B cell (primary cell): ENCODE measurements around the gene NHS. TPM values are rescaled to one million over a fixed set of nuclear protein-coding genes. Genes with fewer than 3 reads are reported as not detected.

ENCODE experiments used
- ATAC-seq: fragments of 200-7000 bp; cut with Tn5 transposase; one replicate; pipeline ENCODE4 v1.10.0; 2021; ENCODE audit warnings: low read depth, mild to moderate bottlenecking, moderate number of reproducible peaks, moderate library complexity
- CTCF ChIA-PET: fragments of 350-600 bp; sonication (Branson Sonifier 250); formaldehyde crosslinking; loops from one replicate; lab custom pipeline; 2021; ENCODE audit warnings: antibody characterized with exemption, inconsistent platforms; lab: Charles Lee
- POLR2A ChIA-PET: fragments of 350-600 bp; sonication (Branson Sonifier 250); formaldehyde crosslinking; loops from one replicate; lab custom pipeline; 2021; ENCODE audit warnings: antibody characterized with exemption; lab: Charles Lee
- DNase-seq: peaks from one replicate; pipeline ENCODE4 v3.0.0; 2013
- H2AFZ ChIP-seq: 2 replicates; pipeline ENCODE4 v1.6.1; 2012; ENCODE audit warnings: mild to moderate bottlenecking, low read depth, low read length; ENCODE audit not compliant: insufficient read depth, poor library complexity, severe bottlenecking
- H3K27ac ChIP-seq, 2 donors: 1 replicate in 1 of 2; 2 replicates in 1 of 2; pipeline ENCODE4 v1.5.1; 2012 to 2013; ENCODE audit warnings: low read length in 2 of 2, mild to moderate bottlenecking in 2 of 2, moderate library complexity in 1 of 2
- H3K27me3 ChIP-seq, 4 experiments: fragments of 200-600 bp in 1 of 4; sonication (generic) in 1 of 4; replicated peaks in 1 of 4; 1 replicate in 2 of 4; 2 replicates in 2 of 4; pipeline versions ENCODE4 v1.6.1 to v1.7.0; 2013 to 2016; ENCODE audit warnings: low read length in 3 of 4, mild to moderate bottlenecking in 2 of 4, mixed read lengths in 1 of 4, moderate library complexity in 1 of 4; ENCODE audit not compliant: insufficient read depth in 4 of 4, control insufficient read depth in 3 of 4; ENCODE audit errors: control extremely low read depth in 1 of 4
- H3K36me3 ChIP-seq, 2 experiments: replicated peaks in 1 of 2; 1 replicate in 1 of 2; 2 replicates in 1 of 2; pipeline versions ENCODE4 v1.6.1 to v1.7.1; 2013; ENCODE audit warnings: low read length in 1 of 2; ENCODE audit not compliant: insufficient read depth in 2 of 2, control insufficient read depth in 1 of 2; ENCODE audit errors: control extremely low read depth in 1 of 2, extremely low read depth in 1 of 2
- H3K4me1 ChIP-seq, 2 donors: fragments of 200-600 bp in 1 of 2; sonication (generic) in 1 of 2; 1 replicate in 1 of 2; 2 replicates in 1 of 2; pipeline versions ENCODE4 v1.5.1 to v1.6.1; 2013 to 2017; ENCODE audit warnings: low read length in 2 of 2; ENCODE audit not compliant: control insufficient read depth in 2 of 2, insufficient read depth in 2 of 2
- H3K4me2 ChIP-seq: replicated peaks from 2 replicates; pipeline ENCODE3; 2012; ENCODE audit warnings: mild to moderate bottlenecking, low read depth, low read length; ENCODE audit not compliant: poor library complexity, severe bottlenecking
- H3K4me3 ChIP-seq, 5 experiments: fragments of 200-600 bp in 1 of 5; sonication (generic) in 1 of 5; 1 replicate in 3 of 5; 2 replicates in 2 of 5; pipeline versions ENCODE4 v1.5.1 to v1.7.0; 2011 to 2016; ENCODE audit warnings: low read length in 4 of 5, mild to moderate bottlenecking in 4 of 5, low read depth in 2 of 5, control low read depth in 1 of 5, moderate library complexity in 1 of 5; ENCODE audit not compliant: insufficient read depth in 1 of 5; ENCODE audit errors: control extremely low read depth in 1 of 5, extremely low read depth in 1 of 5
- H3K79me2 ChIP-seq: fragments of 200-600 bp; sonication (generic); one replicate; pipeline ENCODE4 v1.6.0; 2016; ENCODE audit warnings: low read length; ENCODE audit not compliant: control insufficient read depth, insufficient read depth
- H3K9ac ChIP-seq: fragments of 200-600 bp; sonication (generic); 2 replicates; pipeline ENCODE4 v1.6.1; 2017; ENCODE audit warnings: mild to moderate bottlenecking, low read length, moderate library complexity
- H3K9me3 ChIP-seq, 3 donors: one replicate each; pipeline versions ENCODE4 v1.6.1 to v1.7.1; 2013; ENCODE audit warnings: low read length in 2 of 3; ENCODE audit not compliant: control insufficient read depth in 2 of 3, insufficient read depth in 1 of 3; ENCODE audit errors: control extremely low read depth in 1 of 3
- H4K20me1 ChIP-seq: 2 replicates; pipeline ENCODE4 v1.6.0; 2012; ENCODE audit warnings: mild to moderate bottlenecking, low read length; ENCODE audit not compliant: insufficient read depth, control insufficient read depth, poor library complexity, severe bottlenecking
- H3K27ac Mint-ChIP-seq: one replicate; pipeline ENCODE4 v1.8.0; 2021; ENCODE audit warnings: mixed read lengths
- H3K27me3 Mint-ChIP-seq: one replicate; pipeline ENCODE4 v1.8.0; 2021; ENCODE audit warnings: mixed read lengths
- H3K4me1 Mint-ChIP-seq: one replicate; pipeline ENCODE4 v1.8.0; 2021; ENCODE audit warnings: mixed read lengths
- H3K4me3 Mint-ChIP-seq: one replicate; pipeline ENCODE4 v1.8.0; 2021; ENCODE audit warnings: mixed read lengths
- H3K9me3 Mint-ChIP-seq: one replicate; pipeline ENCODE4 v1.8.0; 2022; ENCODE audit warnings: mixed read lengths; ENCODE audit not compliant: insufficient read depth
- EZH2 ChIP-seq: IDR thresholded peaks from 2 replicates; pipeline ENCODE4 v1.6.1; 2012; ENCODE audit warnings: borderline replicate concordance, low read depth, mild to moderate bottlenecking, moderate library complexity, low read length; ENCODE audit not compliant: insufficient read depth, poor library complexity, severe bottlenecking
- WGBS: methylation state at CpG from one replicate; pipeline ENCODE4 v1.1.5; 2013; ENCODE audit warnings: missing lambda C conversion rate; ENCODE audit not compliant: insufficient coverage; 5-methylcytosine and 5-hydroxymethylcytosine counted together
- intact Hi-C: fragments of 100-400 bp; cut with micrococcal nuclease; formaldehyde crosslinking; loops from one replicate; pipeline ENCODE4 v1.10.0; 2022
- polyA plus RNA-seq: library from polyadenylated mRNA; depleted of rRNA; stranded (reverse); fragments of >200 nt; gene quantifications from 2 replicates; pipeline ENCODE4 v1.2.3, GENCODE V29; 2012
- total RNA-seq, 2 donors: library from RNA; stranded (reverse); fragments of 120-200 nt in 1 of 2; gene quantifications; 1 replicate in 1 of 2; 2 replicates in 1 of 2; pipeline versions ENCODE4 v1.2.3 to v1.2.4, GENCODE V29; 2013 to 2022
- TF ChIP-seq, protein P1 (sequence below): fragments of 200-600 bp; IDR thresholded peaks from one replicate; pipeline ENCODE4 v1.8.0; 2022; ENCODE audit warnings: antibody characterized with exemption, mild to moderate bottlenecking

The NHS gene
- total and polyA plus RNA-seq, 2 donors (not counting 1 experiment from before 2014, with no cell fraction given), result not detected

DNA sequence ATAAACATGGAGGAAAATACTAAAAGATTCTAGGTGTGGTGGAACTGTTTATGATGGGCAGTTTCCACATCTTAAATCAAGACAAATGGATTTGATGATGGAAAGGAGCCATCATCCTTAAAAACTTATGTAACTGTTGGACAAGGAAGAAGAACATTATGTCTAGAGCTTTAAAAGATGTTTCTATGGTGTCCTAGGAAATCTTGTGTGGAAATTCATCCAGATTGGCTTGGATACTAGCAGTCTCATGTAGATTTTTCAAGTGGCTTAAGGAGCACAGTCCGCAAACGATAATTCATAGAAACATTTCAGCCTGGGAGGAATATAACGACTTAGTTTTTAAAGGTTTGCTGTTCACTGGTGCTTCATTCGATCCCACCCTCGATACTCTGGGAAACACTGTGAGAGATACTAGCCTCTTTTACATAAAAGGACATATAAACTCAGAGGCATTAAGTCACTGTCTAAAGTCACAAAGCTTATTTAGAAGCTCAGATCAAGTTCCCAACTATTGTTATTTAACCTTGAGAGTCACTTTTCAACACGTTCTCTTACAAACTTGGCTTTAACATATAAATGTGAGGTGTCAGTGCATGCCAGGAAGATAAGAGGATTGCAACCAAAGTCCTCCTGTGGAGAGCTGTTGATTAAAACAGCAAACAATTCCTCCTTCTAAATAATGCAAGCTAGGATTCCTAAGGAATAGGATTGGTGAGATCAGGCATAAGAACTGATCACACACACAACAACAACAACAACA lies 226.6 kb downstream of the NHS start:
- POLR2A ChIA-PET, result no interaction called here
- Histone ChIP-seq H3K27me3 (no peaks in the 10 kb centered on the region), H3K4me2 (no peak overlapping the region), H2AFZ (no peak overlapping the region), H3K79me2 (no peaks in the 10 kb centered on the region), H3K9ac (no peak overlapping the region), H3K4me3 (no peak overlapping the region), H3K36me3 (no peaks in the 10 kb centered on the region), H4K20me1 (no peaks in the 10 kb centered on the region), H3K27ac (no peak overlapping the region), H3K9me3 (no peaks in the 10 kb centered on the region), H3K4me1 (no peaks in the 10 kb centered on the region)
- Mint-ChIP-seq H3K4me1 (no peaks in the 10 kb centered on the region), H3K27me3 (peaks cover 3% of the 10 kb centered on the region), H3K27ac (no peak overlapping the region), H3K4me3 (no peak overlapping the region), H3K9me3 (no peaks in the 10 kb centered on the region)
- CTCF ChIA-PET, result no interaction called here
- no CpG with 5 or more reads among the region's 6 CpGs for WGBS
- DNase-seq (no peak), ATAC-seq (no peak)
- TF ChIP-seq EZH2, result no peak
- TF ChIP-seq, protein P1, sequence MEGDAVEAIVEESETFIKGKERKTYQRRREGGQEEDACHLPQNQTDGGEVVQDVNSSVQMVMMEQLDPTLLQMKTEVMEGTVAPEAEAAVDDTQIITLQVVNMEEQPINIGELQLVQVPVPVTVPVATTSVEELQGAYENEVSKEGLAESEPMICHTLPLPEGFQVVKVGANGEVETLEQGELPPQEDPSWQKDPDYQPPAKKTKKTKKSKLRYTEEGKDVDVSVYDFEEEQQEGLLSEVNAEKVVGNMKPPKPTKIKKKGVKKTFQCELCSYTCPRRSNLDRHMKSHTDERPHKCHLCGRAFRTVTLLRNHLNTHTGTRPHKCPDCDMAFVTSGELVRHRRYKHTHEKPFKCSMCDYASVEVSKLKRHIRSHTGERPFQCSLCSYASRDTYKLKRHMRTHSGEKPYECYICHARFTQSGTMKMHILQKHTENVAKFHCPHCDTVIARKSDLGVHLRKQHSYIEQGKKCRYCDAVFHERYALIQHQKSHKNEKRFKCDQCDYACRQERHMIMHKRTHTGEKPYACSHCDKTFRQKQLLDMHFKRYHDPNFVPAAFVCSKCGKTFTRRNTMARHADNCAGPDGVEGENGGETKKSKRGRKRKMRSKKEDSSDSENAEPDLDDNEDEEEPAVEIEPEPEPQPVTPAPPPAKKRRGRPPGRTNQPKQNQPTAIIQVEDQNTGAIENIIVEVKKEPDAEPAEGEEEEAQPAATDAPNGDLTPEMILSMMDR, result no peak
- intact Hi-C loops, result no loop called here

- Histone ChIP-seq H3K79me2 (no peaks in the 10 kb centered on the region), H3K27ac (no peak overlapping the region), H3K4me1 (no peaks in the 10 kb centered on the region), H2AFZ (no peak overlapping the region), H4K20me1 (no peaks in the 10 kb centered on the region), H3K27me3 (no peaks in the 10 kb centered on the region), H3K36me3 (no peaks in the 10 kb centered on the region), H3K9me3 (no peaks in the 10 kb centered on the region), H3K9ac (no peak overlapping the region), H3K4me3 (no peak overlapping the region), H3K4me2 (no peak overlapping the region)
- Mint-ChIP-seq H3K27me3 (peaks cover 3% of the 10 kb centered on the region), H3K4me3 (no peak overlapping the region), H3K9me3 (no peaks in the 10 kb centered on the region), H3K4me1 (no peaks in the 10 kb centered on the region), H3K27ac (no peak overlapping the region)
- ATAC-seq (no peak), DNase-seq (no peak)
- ChIA-PET POLR2A (no interaction called here), CTCF (no interaction called here)
- intact Hi-C loops, result no loop called here
- no peak for TF ChIP-seq EZH2
- TF ChIP-seq, protein P1, result no peak
Observed at GRCh38 chrX:17602245-17602644, 227.2 kb downstream of the NHS start.
